Smooth muscle cell (in vitro differentiated cells): ENCODE results near the gene PCNX4. TPM values are rescaled to one million over a fixed set of nuclear protein-coding genes. Genes with fewer than 3 reads are reported as not detected.
A peak's percentile ranks its signal among the peaks of the same experiment; 100 is the strongest.

Experiments
- DNase-seq: peaks from one replicate; lab custom pipeline; 2025; ENCODE audit not compliant: unreplicated experiment; lab: John Stamatoyannopoulos, UW
- H2AFZ ChIP-seq: fragments of 200-600 bp; sonication (generic); 2 replicates; pipeline ENCODE4 v1.6.0; 2016; ENCODE audit warnings: antibody characterized with exemption, low read depth, mild to moderate bottlenecking
- H3F3A ChIP-seq: fragments of 200-600 bp; sonication (generic); 2 replicates; pipeline ENCODE4 v1.6.0; 2017; ENCODE audit warnings: antibody characterized with exemption, low read depth
- H3K27ac ChIP-seq: fragments of 200-600 bp; sonication (generic); 2 replicates; pipeline ENCODE4 v1.5.1; 2016; ENCODE audit warnings: low read depth, mild to moderate bottlenecking
- H3K27me3 ChIP-seq: fragments of 200-600 bp; sonication (generic); 2 replicates; pipeline ENCODE4 v1.6.1; 2016; ENCODE audit warnings: low read depth, mild to moderate bottlenecking
- H3K36me3 ChIP-seq: fragments of 200-600 bp; sonication (generic); 2 replicates; pipeline ENCODE4 v1.5.1; 2016; ENCODE audit warnings: low read depth
- H3K4me1 ChIP-seq: fragments of 200-600 bp; sonication (generic); 2 replicates; pipeline ENCODE4 v1.5.1; 2016; ENCODE audit warnings: low read depth
- H3K4me2 ChIP-seq: fragments of 200-600 bp; sonication (generic); 2 replicates; pipeline ENCODE4 v1.6.0; 2016; ENCODE audit warnings: mild to moderate bottlenecking
- H3K4me3 ChIP-seq: fragments of 200-600 bp; sonication (generic); 2 replicates; pipeline ENCODE4 v1.5.1; 2016; ENCODE audit warnings: mild to moderate bottlenecking
- H3K79me2 ChIP-seq: fragments of 200-600 bp; sonication (generic); 2 replicates; pipeline ENCODE4 v1.6.0; 2016; ENCODE audit warnings: low read depth, mild to moderate bottlenecking
- H3K9ac ChIP-seq: fragments of 200-600 bp; sonication (generic); 2 replicates; pipeline ENCODE4 v1.6.0; 2016; ENCODE audit warnings: low read depth
- H3K9me3 ChIP-seq: fragments of 200-600 bp; sonication (generic); replicated peaks from 2 replicates; pipeline ENCODE4 v1.5.1; 2016; ENCODE audit warnings: low read depth
- H4K20me1 ChIP-seq: fragments of 200-600 bp; sonication (generic); 2 replicates; pipeline ENCODE4 v1.6.0; 2016; ENCODE audit warnings: low read depth
- CTCF ChIP-seq: fragments of 200-600 bp; sonication (generic); IDR thresholded peaks from 2 replicates; pipeline ENCODE4 v1.5.1; 2017; ENCODE audit warnings: borderline replicate concordance, mild to moderate bottlenecking, antibody characterized with exemption; ENCODE audit not compliant: insufficient read depth, poor library complexity, severe bottlenecking
- WGBS: methylation state at CpG from one replicate; pipeline ENCODE4 v1.1.7; 2016; ENCODE audit warnings: low lambda C conversion rate; 5-methylcytosine and 5-hydroxymethylcytosine counted together
- polyA plus RNA-seq: library from polyadenylated mRNA; unstranded; fragments of >200 nt; fragmentation: Nextera tagmentation; extraction: Ambion mirVana; gene quantifications from 2 replicates; pipeline ENCODE4 v1.2.1, GENCODE V29; 2016
- total RNA-seq: library from RNA; depleted of rRNA; stranded (reverse); fragments of >200 nt; gene quantifications from 2 replicates; pipeline ENCODE4 v1.2.3, GENCODE V29; 2014

PCNX4 gene
- total and polyA plus RNA-seq, 2 experiments from 2014 or later = 28.2 to 93.9 TPM

DNA sequence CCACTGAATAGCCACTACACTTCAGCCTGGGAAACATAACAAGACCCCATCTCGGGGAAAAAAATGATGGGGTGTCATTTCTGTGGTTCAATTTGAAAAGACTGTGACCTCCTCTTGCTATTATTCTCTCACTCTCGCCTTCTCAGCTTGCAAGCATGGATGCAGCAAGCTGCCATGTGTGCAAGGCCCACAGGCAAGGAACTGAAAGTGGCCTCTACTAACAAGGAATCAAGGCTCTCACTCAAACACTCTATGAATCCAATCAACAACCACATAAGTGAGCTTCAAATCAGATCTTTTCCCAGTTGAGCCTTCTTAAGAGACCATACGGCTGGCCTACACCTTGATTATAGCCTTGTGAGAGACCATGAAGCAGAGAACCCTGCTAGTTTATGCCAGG, 91.4 kb downstream of the PCNX4 start:
- no peak for DNase-seq
- Histone ChIP-seq H3K4me2 (no peak overlapping the region), H3F3A (no peaks in the 10 kb centered on the region), H3K79me2 (no peaks in the 10 kb centered on the region), H3K4me3 (no peak overlapping the region), H4K20me1 (no peaks in the 10 kb centered on the region), H3K9ac (no peak overlapping the region), H3K27me3 (no peaks in the 10 kb centered on the region), H3K9me3 (no peaks in the 10 kb centered on the region), H2AFZ (peak overlapping the region; percentile 86), H3K27ac (no peak overlapping the region), H3K4me1 (no peaks in the 10 kb centered on the region), H3K36me3 (no peaks in the 10 kb centered on the region)
- 92% methylated on average over 3 of the region's 3 CpGs for WGBS
- no peak for TF ChIP-seq CTCF

GRCh38 chr14:60183741-60184140, 92.0 kb downstream of the PCNX4 start:
- Histone ChIP-seq H3K36me3 (no peaks in the 10 kb centered on the region), H3K27ac (no peak overlapping the region), H3K9ac (peak overlapping the region; percentile 36), H3K4me3 (peak overlapping the region; percentile 54), H3K79me2 (no peaks in the 10 kb centered on the region), H4K20me1 (no peaks in the 10 kb centered on the region), H3K27me3 (no peaks in the 10 kb centered on the region), H3K4me2 (peak overlapping the region; percentile 87), H3F3A (no peaks in the 10 kb centered on the region), H3K9me3 (no peaks in the 10 kb centered on the region), H2AFZ (peak overlapping the region; percentile 86), H3K4me1 (no peaks in the 10 kb centered on the region)
- WGBS = 46% methylated on average over 1 of the region's 1 CpG
- TF ChIP-seq CTCF = no peak
- no peak for DNase-seq

GRCh38 chr14:60184146-60184904, 92.6 kb downstream of the PCNX4 start:
- Histone ChIP-seq H3K4me3 (peak overlapping the region; percentile 54), H2AFZ (peak overlapping the region; percentile 86), H3K9ac (peak overlapping the region; percentile 36), H3K27ac (no peak overlapping the region), H3F3A (no peaks in the 10 kb centered on the region), H3K79me2 (no peaks in the 10 kb centered on the region), H3K4me2 (peak overlapping the region; percentile 87), H4K20me1 (no peaks in the 10 kb centered on the region), H3K36me3 (no peaks in the 10 kb centered on the region), H3K27me3 (no peaks in the 10 kb centered on the region), H3K9me3 (no peaks in the 10 kb centered on the region), H3K4me1 (no peaks in the 10 kb centered on the region)
- TF ChIP-seq CTCF = peak; percentile 89
- WGBS = 8% methylated on average over 5 of the region's 5 CpGs
- no peak for DNase-seq
